SK-N-MC (cell line): ENCODE measurements around the gene RBM4.

Experiments
- EZH2 ChIP-seq: fragments of 200-600 bp; sonication (generic); IDR thresholded peaks from one replicate; pipeline ENCODE4 v1.6.1; 2017; ENCODE audit warnings: antibody characterized with exemption
- POLR2AphosphoS5 ChIP-seq: IDR thresholded peaks from 2 replicates; pipeline ENCODE4 v1.6.1; 2012; ENCODE audit warnings: mild to moderate bottlenecking, low read depth, low read length, borderline replicate concordance

GRCh38 chr11:66624450-66624849 lies 14.1 kb upstream of the RBM4 start:
- TF ChIP-seq EZH2 = no peak
- no peak for TF ChIP-seq POLR2AphosphoS5
